A549 (cell line): Measurements from ENCODE around the gene MAP4K4. TPM values are rescaled to one million over a fixed set of nuclear protein-coding genes. Genes with fewer than 3 reads are reported as not detected.

Experiments used
- ATAC-seq, 2 experiments: fragments of 200-7000 bp in 1 of 2; fragments of >200 bp in 1 of 2; cut with Nextera tagmentation in 1 of 2; cut with Tn5 transposase in 1 of 2; 3 replicates each; pipeline versions ENCODE4 v1.8.0 to v1.9.1; 2018 to 2020; ENCODE audit warnings: mild to moderate bottlenecking in 1 of 2, moderate library complexity in 1 of 2
- CTCF ChIA-PET: fragments of 300-600 bp; sonication (Branson Sonifier 250); formaldehyde crosslinking; extraction: SDS; loops from one replicate; lab custom pipeline; 2021; ENCODE audit warnings: antibody characterized with exemption, inconsistent platforms; lab: Yijun Ruan, JAX
- POLR2A ChIA-PET: fragments of 350-600 bp; formaldehyde crosslinking; extraction: SDS; loops from one replicate; lab custom pipeline; 2021; ENCODE audit warnings: antibody characterized with exemption, inconsistent platforms; lab: Yijun Ruan, JAX
- DNase-seq, 2 experiments: peaks; one replicate each; pipeline versions ENCODE4 v3.0.0 to v3.0.0-alpha.2; 2011 to 2016; ENCODE audit warnings: low read depth in 1 of 2, low spot score in 1 of 2
- FAIRE-seq: peaks from 2 replicates; lab custom pipeline; 2011; peaks lifted over from hg19 to GRCh38; lab: Jason Lieb, UNC
- H3K27ac ChIP-seq, 2 experiments: fragments of >200 bp; sonication (Bioruptor Twin); formaldehyde crosslinking; 3 replicates each; pipeline ENCODE4 v1.5.1; 2016 to 2017
- H3K4me1 ChIP-seq: fragments of >200 bp; sonication (Bioruptor Twin); formaldehyde crosslinking; 3 replicates; pipeline ENCODE4 v1.6.1; 2016
- H3K4me2 ChIP-seq: fragments of >200 bp; sonication (Bioruptor Twin); formaldehyde crosslinking; 3 replicates; pipeline ENCODE4 v1.6.1; 2016
- H3K4me3 ChIP-seq: fragments of >200 bp; sonication (Bioruptor Twin); formaldehyde crosslinking; 3 replicates; pipeline ENCODE4 v1.5.1; 2016
- H3K9me3 ChIP-seq: fragments of >200 bp; sonication (Bioruptor Twin); formaldehyde crosslinking; 3 replicates; pipeline ENCODE4 v1.6.1; 2016
- CBX2 ChIP-seq: fragments of 200-600 bp; sonication (generic); IDR thresholded peaks from 2 replicates; pipeline ENCODE4 v1.6.1; 2016; ENCODE audit warnings: low read depth, mild to moderate bottlenecking, borderline replicate concordance
- CHD2 ChIP-seq: fragments of 150-350 bp; IDR thresholded peaks from 2 replicates; pipeline ENCODE4 v1.6.1; 2014; ENCODE audit warnings: low read length; ENCODE audit not compliant: partially characterized antibody
- EHF ChIP-seq: fragments of 250-450 bp; sonication (Bioruptor Pico); IDR thresholded peaks from 2 replicates; pipeline ENCODE4 v1.5.0; 2020; ENCODE audit warnings: mild to moderate bottlenecking
- GATA3 ChIP-seq: IDR thresholded peaks from 2 replicates; pipeline ENCODE4 v1.6.1; 2012; ENCODE audit warnings: borderline replicate concordance
- HOXA7 ChIP-seq: fragments of 250-450 bp; sonication (Bioruptor Pico); IDR thresholded peaks from 2 replicates; pipeline ENCODE4 v1.5.0; 2020; ENCODE audit warnings: mild to moderate bottlenecking, moderate library complexity
- HOXB5 ChIP-seq: fragments of 250-450 bp; sonication (Bioruptor Pico); IDR thresholded peaks from 2 replicates; pipeline ENCODE4 v1.5.0; 2020; ENCODE audit warnings: mild to moderate bottlenecking, moderate library complexity
- JUNB ChIP-seq: fragments of >200 bp; sonication (Bioruptor Twin); formaldehyde crosslinking; IDR thresholded peaks from 2 replicates; pipeline ENCODE4 v1.6.1; 2016
- PHF8 ChIP-seq: fragments of 200-600 bp; sonication (generic); IDR thresholded peaks from 2 replicates; pipeline ENCODE4 v1.6.1; 2016; ENCODE audit warnings: low read depth, mild to moderate bottlenecking, antibody characterized with exemption, moderate library complexity, borderline replicate concordance
- POLR2A ChIP-seq: IDR thresholded peaks from 2 replicates; pipeline ENCODE4 v1.6.1; 2012; ENCODE audit warnings: mild to moderate bottlenecking, low read length
- RCOR1 ChIP-seq: fragments of 150-350 bp; IDR thresholded peaks from 2 replicates; pipeline ENCODE4 v1.6.1; 2014; ENCODE audit warnings: antibody characterized with exemption, low read length, low read depth
- RNF2 ChIP-seq: fragments of 200-600 bp; sonication (generic); IDR thresholded peaks from 2 replicates; pipeline ENCODE4 v1.6.1; 2016; ENCODE audit warnings: low read depth, mild to moderate bottlenecking, antibody characterized with exemption, moderate library complexity, borderline replicate concordance
- SMC3 ChIP-seq: fragments of >200 bp; sonication (Bioruptor Twin); formaldehyde crosslinking; IDR thresholded peaks from 3 replicates; pipeline ENCODE4 v1.6.1; 2018; ENCODE audit warnings: inconsistent platforms
- SREBF2 ChIP-seq: fragments of 450-650 bp; IDR thresholded peaks from 2 replicates; pipeline ENCODE4 v1.6.1; 2014; ENCODE audit warnings: mild to moderate bottlenecking, moderate library complexity
- ZNF302 ChIP-seq: fragments of 250-450 bp; sonication (Bioruptor Pico); IDR thresholded peaks from 2 replicates; pipeline ENCODE4 v1.9.0; 2021; ENCODE audit warnings: inconsistent platforms, mild to moderate bottlenecking, moderate library complexity
- WGBS: methylation state at CpG from one replicate; pipeline ENCODE4 v1.1.6; 2017; ENCODE audit errors: missing lambda C conversion rate; 5-methylcytosine and 5-hydroxymethylcytosine counted together
- polyA plus RNA-seq, 4 experiments: library from polyadenylated mRNA; depleted of rRNA in 3 of 4; stranded (reverse); fragments of >200 nt; fragmentation: RNase III in 1 of 4; extraction: RNeasy Plus Mini Kit Qiagen cat#74134 plus additional on column Dnase treatment in 1 of 4; gene quantifications; 2 replicates in 3 of 4; 3 replicates in 1 of 4; pipeline ENCODE4 v1.2.3, GENCODE V29; 2011 to 2017
- TF ChIP-seq, protein P1 (sequence below): fragments of >200 bp; sonication (Bioruptor Twin); formaldehyde crosslinking; IDR thresholded peaks from 2 replicates; pipeline ENCODE4 v1.6.1; 2016
- TF ChIP-seq, protein P2 (sequence below): fragments of >200 bp; sonication (Bioruptor Twin); formaldehyde crosslinking; IDR thresholded peaks from 3 replicates; pipeline ENCODE4 v1.6.1; 2016
- TF ChIP-seq, protein P3 (sequence below): fragments of 200-600 bp; sonication (generic); IDR thresholded peaks from 2 replicates; pipeline ENCODE4 v1.6.1; 2016; ENCODE audit warnings: antibody characterized with exemption, mild to moderate bottlenecking, moderate library complexity
- TF ChIP-seq, protein P4 (sequence below): fragments of 450-650 bp; IDR thresholded peaks from 2 replicates; pipeline ENCODE4 v1.6.1; 2014; ENCODE audit warnings: antibody characterized with exemption

Gene MAP4K4
- polyA plus RNA-seq, 2 of the 4 experiments (the other 2 are of a cell fraction): 61.9 to 82.2 TPM

DNA sequence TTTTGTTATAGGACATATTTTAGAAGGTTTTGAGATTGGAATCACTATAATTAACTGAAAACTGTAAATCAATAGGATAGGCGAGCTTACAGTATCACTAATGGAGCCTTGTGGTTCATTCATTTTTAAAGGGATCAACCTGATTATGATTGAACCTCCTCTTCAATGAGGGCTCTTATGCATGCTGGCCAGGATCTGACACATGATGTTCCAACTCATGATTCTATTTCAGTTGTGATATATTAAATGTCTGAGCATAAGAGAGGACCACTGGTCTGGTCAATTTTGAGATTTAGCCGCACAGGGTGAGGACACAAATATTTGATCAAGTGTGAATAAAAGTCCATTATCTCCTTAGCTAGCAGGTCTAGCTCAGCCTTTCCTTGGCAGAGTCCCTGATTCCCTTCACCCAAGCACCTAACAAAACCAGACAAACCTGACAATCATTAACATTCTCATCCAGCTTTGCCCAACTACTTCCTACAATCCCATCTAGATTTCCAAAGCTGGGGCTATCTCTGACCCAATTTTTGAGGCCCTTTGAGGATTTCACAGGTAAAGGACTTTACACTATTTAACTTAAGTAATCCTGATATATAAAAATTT, 6.9 kb upstream of the MAP4K4 start:
- H3K4me3 ChIP-seq: no peak overlapping the region
- no peak overlapping the region for H3K27ac ChIP-seq
- 83% methylated on average over 2 of the region's 2 CpGs for WGBS
- ChIA-PET POLR2A (no interaction called here), CTCF (interaction anchor here (0.8 kb wide), 1 partner anchor 131 kb away, joined by 3 read pairs; no protein-coding TSS in a partner anchor)
- H3K4me2 ChIP-seq: no peak overlapping the region
- FAIRE-seq (no peak), ATAC-seq (no peak), DNase-seq (no peak)
- H3K9me3 ChIP-seq: no peaks in the 10 kb centered on the region
- TF ChIP-seq SREBF2 (no peak), POLR2A (no peak)
- TF ChIP-seq, protein P1, sequence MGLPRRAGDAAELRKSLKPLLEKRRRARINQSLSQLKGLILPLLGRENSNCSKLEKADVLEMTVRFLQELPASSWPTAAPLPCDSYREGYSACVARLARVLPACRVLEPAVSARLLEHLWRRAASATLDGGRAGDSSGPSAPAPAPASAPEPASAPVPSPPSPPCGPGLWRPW: no peak
- no peaks in the 10 kb centered on the region for H3K4me1 ChIP-seq

DNA sequence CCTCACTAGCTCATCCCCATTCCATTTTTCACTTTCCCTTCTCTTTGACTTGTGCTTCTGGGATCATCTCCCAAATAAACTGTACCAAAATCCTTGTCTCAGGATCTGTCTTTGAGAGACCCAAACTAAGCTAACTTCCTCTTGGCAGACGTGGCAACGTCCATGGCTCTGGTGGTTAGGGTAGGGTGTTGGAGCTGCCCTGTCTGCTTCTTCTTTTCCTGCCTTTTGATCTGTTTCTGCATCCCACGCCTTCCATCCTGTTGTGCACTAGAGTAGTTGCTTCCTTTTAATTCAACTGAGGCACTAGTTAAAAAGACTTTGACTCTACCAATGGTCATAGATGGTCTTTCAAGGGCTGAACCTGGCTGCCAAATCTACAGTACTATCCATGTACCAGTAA, 5.5 kb upstream of the MAP4K4 start:
- no peak for FAIRE-seq
- WGBS: 78% methylated on average over 3 of the region's 3 CpGs
- no peak overlapping the region for H3K4me3 ChIP-seq
- POLR2A ChIA-PET: no interaction called here
- TF ChIP-seq JUNB (no peak), CHD2 (no peak), RCOR1 (no peak), SMC3 (no peak), HOXA7 (CRISPR knock-in tag) (no peak), RNF2 (no peak), EHF (CRISPR knock-in tag) (no peak)
- TF ChIP-seq, protein P2, sequence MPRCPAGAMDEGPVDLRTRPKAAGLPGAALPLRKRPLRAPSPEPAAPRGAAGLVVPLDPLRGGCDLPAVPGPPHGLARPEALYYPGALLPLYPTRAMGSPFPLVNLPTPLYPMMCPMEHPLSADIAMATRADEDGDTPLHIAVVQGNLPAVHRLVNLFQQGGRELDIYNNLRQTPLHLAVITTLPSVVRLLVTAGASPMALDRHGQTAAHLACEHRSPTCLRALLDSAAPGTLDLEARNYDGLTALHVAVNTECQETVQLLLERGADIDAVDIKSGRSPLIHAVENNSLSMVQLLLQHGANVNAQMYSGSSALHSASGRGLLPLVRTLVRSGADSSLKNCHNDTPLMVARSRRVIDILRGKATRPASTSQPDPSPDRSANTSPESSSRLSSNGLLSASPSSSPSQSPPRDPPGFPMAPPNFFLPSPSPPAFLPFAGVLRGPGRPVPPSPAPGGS: no peak
- TF ChIP-seq, protein P3, sequence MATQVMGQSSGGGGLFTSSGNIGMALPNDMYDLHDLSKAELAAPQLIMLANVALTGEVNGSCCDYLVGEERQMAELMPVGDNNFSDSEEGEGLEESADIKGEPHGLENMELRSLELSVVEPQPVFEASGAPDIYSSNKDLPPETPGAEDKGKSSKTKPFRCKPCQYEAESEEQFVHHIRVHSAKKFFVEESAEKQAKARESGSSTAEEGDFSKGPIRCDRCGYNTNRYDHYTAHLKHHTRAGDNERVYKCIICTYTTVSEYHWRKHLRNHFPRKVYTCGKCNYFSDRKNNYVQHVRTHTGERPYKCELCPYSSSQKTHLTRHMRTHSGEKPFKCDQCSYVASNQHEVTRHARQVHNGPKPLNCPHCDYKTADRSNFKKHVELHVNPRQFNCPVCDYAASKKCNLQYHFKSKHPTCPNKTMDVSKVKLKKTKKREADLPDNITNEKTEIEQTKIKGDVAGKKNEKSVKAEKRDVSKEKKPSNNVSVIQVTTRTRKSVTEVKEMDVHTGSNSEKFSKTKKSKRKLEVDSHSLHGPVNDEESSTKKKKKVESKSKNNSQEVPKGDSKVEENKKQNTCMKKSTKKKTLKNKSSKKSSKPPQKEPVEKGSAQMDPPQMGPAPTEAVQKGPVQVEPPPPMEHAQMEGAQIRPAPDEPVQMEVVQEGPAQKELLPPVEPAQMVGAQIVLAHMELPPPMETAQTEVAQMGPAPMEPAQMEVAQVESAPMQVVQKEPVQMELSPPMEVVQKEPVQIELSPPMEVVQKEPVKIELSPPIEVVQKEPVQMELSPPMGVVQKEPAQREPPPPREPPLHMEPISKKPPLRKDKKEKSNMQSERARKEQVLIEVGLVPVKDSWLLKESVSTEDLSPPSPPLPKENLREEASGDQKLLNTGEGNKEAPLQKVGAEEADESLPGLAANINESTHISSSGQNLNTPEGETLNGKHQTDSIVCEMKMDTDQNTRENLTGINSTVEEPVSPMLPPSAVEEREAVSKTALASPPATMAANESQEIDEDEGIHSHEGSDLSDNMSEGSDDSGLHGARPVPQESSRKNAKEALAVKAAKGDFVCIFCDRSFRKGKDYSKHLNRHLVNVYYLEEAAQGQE: no peak
- no peak overlapping the region for H3K4me2 ChIP-seq
- no peak overlapping the region for H3K27ac ChIP-seq
- no peaks in the 10 kb centered on the region for H3K4me1 ChIP-seq
- no peak for DNase-seq
- CTCF ChIA-PET: interaction anchor here (1.1 to 1.4 kb wide), 2 partner anchors 79 to 139 kb away, joined by 3 to 7 read pairs; no protein-coding TSS in a partner anchor
- no peak for ATAC-seq
- H3K9me3 ChIP-seq: no peaks in the 10 kb centered on the region

DNA sequence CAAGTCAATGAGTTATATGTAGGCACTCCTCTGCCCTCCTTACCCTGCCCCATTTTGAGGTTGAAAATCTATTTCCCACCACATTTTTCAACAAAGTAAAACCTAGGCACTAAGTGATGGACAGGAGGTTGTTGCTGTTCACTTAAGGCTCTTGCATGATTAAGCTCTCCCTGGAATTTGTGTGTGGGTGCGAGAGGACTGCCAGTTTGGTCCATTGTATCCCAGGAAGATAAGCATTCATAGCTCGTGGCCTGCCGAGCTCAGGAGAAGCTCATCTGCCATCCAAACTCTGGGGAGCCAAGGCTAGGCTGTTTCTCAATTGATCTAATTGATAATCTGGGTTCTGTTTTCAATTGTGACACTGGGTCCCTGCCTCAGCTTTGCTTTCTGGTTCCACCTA, 4.7 kb upstream of the MAP4K4 start:
- WGBS: 80% methylated on average over 3 of the region's 3 CpGs

More for the DNA sequence above, 4.7 kb upstream of the MAP4K4 start:
- Histone ChIP-seq H3K4me2 (no peak overlapping the region), H3K9me3 (no peaks in the 10 kb centered on the region), H3K4me1 (no peaks in the 10 kb centered on the region), H3K27ac (no peak overlapping the region)
- no peak for ATAC-seq
- POLR2A ChIA-PET: no interaction called here
- no peak for DNase-seq
- TF ChIP-seq ZNF302 (CRISPR knock-in tag) (no peak), GATA3 (no peak), CBX2 (no peak), HOXB5 (CRISPR knock-in tag) (no peak), PHF8 (no peak), RCOR1 (no peak)
- TF ChIP-seq, protein P4, sequence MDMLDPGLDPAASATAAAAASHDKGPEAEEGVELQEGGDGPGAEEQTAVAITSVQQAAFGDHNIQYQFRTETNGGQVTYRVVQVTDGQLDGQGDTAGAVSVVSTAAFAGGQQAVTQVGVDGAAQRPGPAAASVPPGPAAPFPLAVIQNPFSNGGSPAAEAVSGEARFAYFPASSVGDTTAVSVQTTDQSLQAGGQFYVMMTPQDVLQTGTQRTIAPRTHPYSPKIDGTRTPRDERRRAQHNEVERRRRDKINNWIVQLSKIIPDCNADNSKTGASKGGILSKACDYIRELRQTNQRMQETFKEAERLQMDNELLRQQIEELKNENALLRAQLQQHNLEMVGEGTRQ: no peak
- TF ChIP-seq, protein P2: no peak
- TF ChIP-seq, all 56 proteins: peak for 0
- H3K4me3 ChIP-seq: no peak overlapping the region
- CTCF ChIA-PET: interaction anchor here (1.2 to 1.4 kb wide), 2 partner anchors 7 to 138 kb away, joined by 3 to 7 read pairs; no protein-coding TSS in a partner anchor
- no peak for FAIRE-seq
